ENCODE measurements around the gene NSMCE1. TPM values are rescaled to one million over a fixed set of nuclear protein-coding genes. Genes with fewer than 3 reads are reported as not detected.

NSMCE1 gene
- total RNA-seq, 1 donor from 2014 or later = 77.3 TPM

DNA sequence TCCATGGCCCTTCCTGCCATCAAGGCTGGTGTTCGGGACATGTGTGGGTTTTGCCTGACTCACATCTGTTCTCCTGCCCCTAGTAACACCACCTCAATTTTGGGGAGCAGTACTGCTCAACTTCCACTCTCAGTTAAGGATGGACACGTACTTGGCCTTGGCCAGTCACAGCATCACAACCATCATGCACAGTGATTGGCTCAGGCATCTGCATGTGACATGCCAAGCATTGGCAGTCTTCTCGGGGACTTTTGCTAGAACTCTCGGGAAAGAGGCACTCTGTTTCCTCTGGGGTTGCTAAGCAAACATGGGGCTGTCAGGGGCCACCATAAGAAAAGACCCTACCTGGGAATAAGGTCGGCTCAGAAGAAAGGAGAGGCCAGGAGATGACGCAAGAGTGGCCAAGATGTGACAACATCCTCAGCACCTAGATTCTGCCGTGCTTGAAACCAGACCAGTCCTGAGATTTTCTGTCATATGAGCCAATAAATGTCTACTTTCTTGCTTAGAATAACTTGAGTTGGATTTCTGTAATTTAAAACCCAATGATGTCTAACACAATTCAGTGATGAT, 77.1 kb downstream of the NSMCE1 start:
- no peak for DNase-seq

- DNase-seq = no peak
Measured at GRCh38 chr16:27190316-27190871, 78.2 kb downstream of the NSMCE1 start.

DNA sequence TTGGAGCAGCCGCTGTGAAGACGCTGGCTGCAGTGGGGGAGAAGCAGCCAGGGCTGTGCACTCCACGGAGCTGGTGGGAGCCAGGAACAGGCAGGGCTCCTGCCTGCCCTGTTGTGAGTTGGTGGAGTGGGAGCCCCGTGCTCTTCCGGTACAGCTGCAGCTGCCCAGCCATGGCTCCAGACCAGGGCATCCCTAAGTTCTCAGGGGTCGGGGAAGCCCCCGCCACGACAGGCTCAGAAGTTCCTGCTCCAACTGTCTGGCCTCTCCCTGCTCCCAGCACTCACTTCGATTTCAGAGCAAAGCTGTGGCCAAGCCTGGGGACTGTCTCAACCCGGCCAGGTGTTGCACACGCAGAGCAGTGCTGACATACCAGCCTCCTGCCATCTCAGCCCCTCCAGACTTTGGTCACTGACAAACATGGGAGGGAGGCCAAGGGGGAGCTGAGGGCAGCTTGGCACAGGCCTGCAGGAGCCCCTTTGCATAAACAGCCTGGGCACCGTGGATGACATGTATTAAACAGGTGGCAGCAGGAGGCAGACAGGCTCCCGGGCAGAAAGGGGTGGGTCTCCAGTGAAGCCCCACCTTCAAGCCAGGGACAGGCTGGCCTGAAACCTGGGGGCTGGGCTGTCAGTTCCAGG, 79.1 kb downstream of the NSMCE1 start:
- DNase-seq = no peak

DNA sequence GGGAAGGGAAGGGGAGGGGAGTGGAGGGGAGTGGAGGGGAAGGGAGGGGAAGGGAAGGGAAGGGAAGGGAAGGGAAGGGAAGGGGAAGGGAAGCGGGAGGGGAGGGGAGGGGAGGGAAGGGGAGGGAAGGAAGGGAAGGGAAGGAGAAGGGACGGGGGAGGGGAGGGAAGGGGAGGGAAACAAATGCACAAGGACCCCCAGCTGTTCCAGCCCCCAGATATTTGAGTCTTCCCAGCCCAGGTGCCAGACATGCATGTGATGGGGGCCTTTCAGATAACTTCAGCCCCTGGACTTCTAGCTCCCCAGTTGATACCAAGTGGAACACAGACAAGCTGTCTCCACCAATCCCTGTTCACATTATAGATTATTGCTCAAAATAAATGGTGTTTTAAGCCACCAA, 79.9 kb downstream of the NSMCE1 start:
- no peak for DNase-seq

DNA sequence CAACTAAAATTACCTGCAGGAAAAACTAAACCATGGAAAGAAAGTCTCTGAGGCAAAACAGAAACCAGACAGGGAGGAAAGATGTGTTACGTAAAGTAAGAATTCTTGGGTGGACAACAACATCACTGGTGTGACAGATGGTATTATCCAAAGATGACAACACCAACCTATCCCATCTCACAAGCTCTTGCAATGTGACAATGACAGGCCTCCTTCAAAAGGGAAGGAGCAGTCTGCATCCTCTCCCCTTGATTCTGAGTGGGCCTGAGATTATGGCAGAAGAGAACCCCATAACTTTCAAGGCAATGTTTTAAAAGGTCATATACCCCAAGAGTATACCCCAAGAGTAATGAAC, 82.8 kb downstream of the NSMCE1 start:
- DNase-seq = no peak

DNA sequence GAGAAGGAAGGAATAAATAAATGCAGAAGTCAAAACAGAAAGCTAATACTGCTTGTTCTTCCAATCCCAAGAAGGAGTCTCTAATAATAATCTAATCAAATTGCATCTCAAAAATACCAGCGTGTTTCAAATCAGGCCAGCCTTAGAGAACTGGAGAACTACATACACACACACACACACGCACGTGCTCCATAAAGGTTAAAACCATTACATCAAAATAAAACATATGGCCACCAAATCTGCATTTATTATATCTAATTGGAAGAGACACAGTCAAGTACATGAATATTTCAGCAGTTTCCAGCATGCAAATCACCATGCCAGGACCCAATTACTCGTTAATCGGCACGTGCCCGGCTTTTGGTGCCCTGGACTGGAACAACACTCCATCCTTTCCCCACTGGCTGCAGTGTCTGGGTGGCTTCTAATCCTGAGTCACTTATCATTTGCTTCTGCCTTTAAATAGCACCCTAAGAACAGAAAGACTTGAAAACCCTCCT, 85.6 kb downstream of the NSMCE1 start:
- no peak for DNase-seq

DNA sequence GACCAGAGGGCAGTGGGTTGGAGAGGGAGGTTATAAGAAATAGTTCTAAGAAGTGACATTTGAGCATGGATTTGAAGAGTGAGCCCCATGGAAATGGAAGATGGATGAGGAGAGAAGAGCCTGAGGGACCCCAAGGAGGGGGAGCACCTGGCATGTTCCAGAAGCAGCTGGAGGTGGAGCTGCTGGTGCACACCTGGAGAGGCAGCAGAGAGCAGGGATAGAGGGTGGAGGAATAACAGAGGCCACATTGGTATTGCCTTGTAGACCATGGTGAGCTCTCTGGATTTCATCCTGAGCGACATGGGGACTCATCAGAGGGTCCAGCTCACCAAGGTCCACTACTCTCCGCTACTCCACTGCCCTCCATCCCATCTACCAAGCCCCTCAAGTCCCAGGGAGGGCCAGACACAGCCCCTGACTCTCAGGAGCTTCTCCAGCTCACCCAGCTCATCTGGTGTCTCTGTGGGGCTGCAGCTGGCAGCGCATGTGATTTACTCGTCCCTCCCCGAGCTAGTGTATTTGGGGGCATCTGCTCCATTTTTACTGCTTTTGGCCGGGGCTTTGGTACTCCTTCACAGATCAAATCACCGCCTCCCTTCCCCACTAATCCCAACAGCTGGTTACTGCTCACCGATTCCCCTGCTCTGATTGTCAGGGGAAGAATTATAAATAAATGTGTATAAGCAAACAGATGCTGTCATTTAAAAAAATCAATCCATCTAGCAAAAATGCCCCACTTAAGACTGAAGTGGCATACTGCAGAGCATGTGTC, 87.4 kb downstream of the NSMCE1 start:
- DNase-seq = no peak

DNA sequence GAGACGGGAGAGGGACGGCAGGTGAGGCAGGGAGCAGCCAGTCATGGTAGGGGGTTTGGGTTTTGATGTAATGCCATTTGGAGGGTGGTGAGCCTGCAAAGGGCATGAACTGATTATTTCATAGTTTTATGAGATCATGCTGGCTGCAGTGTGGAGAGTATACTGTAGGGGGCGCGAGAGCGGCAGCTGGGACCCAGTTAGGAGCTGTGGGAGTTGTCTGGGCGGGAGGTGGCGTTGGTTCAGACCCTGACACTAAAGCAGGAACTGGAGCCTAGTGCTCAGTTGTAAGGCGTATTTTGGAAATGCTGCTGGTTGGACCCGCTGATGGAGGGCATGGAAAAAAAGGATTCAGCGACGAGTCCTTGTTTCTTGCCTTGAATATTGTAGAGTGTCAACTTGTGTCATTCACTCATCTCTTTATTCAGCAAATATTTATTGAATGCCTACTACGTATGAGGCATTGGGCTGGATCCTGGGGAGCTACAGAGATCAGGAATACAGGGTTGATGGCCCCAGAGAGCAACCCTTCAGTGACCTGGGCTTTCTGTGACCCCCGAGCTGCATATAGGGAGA, 89.0 kb downstream of the NSMCE1 start:
- DNase-seq = peak; percentile 86

GRCh38 chr16:27177031-27177774, 91.4 kb downstream of the NSMCE1 start:
- DNase-seq = peak; percentile 67

DNA sequence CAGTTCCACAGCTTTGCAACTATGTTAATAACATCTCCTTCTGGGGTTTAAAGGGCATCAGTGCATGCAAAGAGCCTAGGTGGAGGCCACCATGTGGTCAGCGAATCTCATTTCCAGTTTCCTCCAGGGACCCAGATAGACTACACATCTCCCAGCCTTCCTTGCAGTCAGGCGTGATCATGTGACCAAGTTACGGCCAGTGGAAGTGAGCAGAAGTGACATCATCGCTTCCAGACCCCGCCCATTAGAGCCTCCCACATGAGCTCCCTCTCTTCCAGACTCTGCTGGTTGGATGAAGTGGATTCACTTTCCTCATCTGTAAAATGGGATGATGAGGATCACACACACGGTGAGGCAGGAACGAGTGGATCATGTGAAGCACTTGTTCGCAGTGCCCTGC, 92.7 kb downstream of the NSMCE1 start:
- no peak for DNase-seq

Other genes starting within 250 kb of the NSMCE1 start
- not detected in 2 replicates for gene C16orf82, start 201.8 kb downstream of the NSMCE1 start, total RNA-seq
- gene KDM8, start 65.2 kb downstream of the NSMCE1 start, total RNA-seq = 3.7 and 4.7 TPM in 2 replicates
- gene IL4R, start 45.2 kb upstream of the NSMCE1 start, total RNA-seq = 23.9 and 42.9 TPM in 2 replicates
- gene IL21R, start 133.4 kb upstream of the NSMCE1 start, total RNA-seq = under 0.01 and 0.14 TPM in 2 replicates